B cell (primary cell): ENCODE measurements around the gene SEMA3A. TPM values are rescaled to one million over a fixed set of nuclear protein-coding genes. Genes with fewer than 3 reads are reported as not detected.

Experiments used
- ATAC-seq: fragments of 200-7000 bp; cut with Tn5 transposase; one replicate; pipeline ENCODE4 v1.10.0; 2021; ENCODE audit warnings: low read depth, mild to moderate bottlenecking, moderate number of reproducible peaks, moderate library complexity
- CTCF ChIA-PET: fragments of 350-600 bp; sonication (Branson Sonifier 250); formaldehyde crosslinking; loops from one replicate; lab custom pipeline; 2021; ENCODE audit warnings: antibody characterized with exemption, inconsistent platforms; lab: Charles Lee
- POLR2A ChIA-PET: fragments of 350-600 bp; sonication (Branson Sonifier 250); formaldehyde crosslinking; loops from one replicate; lab custom pipeline; 2021; ENCODE audit warnings: antibody characterized with exemption; lab: Charles Lee
- DNase-seq: peaks from one replicate; pipeline ENCODE4 v3.0.0; 2013
- H2AFZ ChIP-seq: 2 replicates; pipeline ENCODE4 v1.6.1; 2012; ENCODE audit warnings: mild to moderate bottlenecking, low read depth, low read length; ENCODE audit not compliant: insufficient read depth, poor library complexity, severe bottlenecking
- H3K27ac ChIP-seq, 2 donors: 1 replicate in 1 of 2; 2 replicates in 1 of 2; pipeline ENCODE4 v1.5.1; 2012 to 2013; ENCODE audit warnings: low read length in 2 of 2, mild to moderate bottlenecking in 2 of 2, moderate library complexity in 1 of 2
- H3K27me3 ChIP-seq, 4 experiments: fragments of 200-600 bp in 1 of 4; sonication (generic) in 1 of 4; replicated peaks in 1 of 4; 1 replicate in 2 of 4; 2 replicates in 2 of 4; pipeline versions ENCODE4 v1.6.1 to v1.7.0; 2013 to 2016; ENCODE audit warnings: low read length in 3 of 4, mild to moderate bottlenecking in 2 of 4, mixed read lengths in 1 of 4, moderate library complexity in 1 of 4; ENCODE audit not compliant: insufficient read depth in 4 of 4, control insufficient read depth in 3 of 4; ENCODE audit errors: control extremely low read depth in 1 of 4
- H3K36me3 ChIP-seq, 2 experiments: replicated peaks in 1 of 2; 1 replicate in 1 of 2; 2 replicates in 1 of 2; pipeline versions ENCODE4 v1.6.1 to v1.7.1; 2013; ENCODE audit warnings: low read length in 1 of 2; ENCODE audit not compliant: insufficient read depth in 2 of 2, control insufficient read depth in 1 of 2; ENCODE audit errors: control extremely low read depth in 1 of 2, extremely low read depth in 1 of 2
- H3K4me1 ChIP-seq, 2 donors: fragments of 200-600 bp in 1 of 2; sonication (generic) in 1 of 2; 1 replicate in 1 of 2; 2 replicates in 1 of 2; pipeline versions ENCODE4 v1.5.1 to v1.6.1; 2013 to 2017; ENCODE audit warnings: low read length in 2 of 2; ENCODE audit not compliant: control insufficient read depth in 2 of 2, insufficient read depth in 2 of 2
- H3K4me2 ChIP-seq: replicated peaks from 2 replicates; pipeline ENCODE3; 2012; ENCODE audit warnings: mild to moderate bottlenecking, low read depth, low read length; ENCODE audit not compliant: poor library complexity, severe bottlenecking
- H3K4me3 ChIP-seq, 5 experiments: fragments of 200-600 bp in 1 of 5; sonication (generic) in 1 of 5; 1 replicate in 3 of 5; 2 replicates in 2 of 5; pipeline versions ENCODE4 v1.5.1 to v1.7.0; 2011 to 2016; ENCODE audit warnings: low read length in 4 of 5, mild to moderate bottlenecking in 4 of 5, low read depth in 2 of 5, control low read depth in 1 of 5, moderate library complexity in 1 of 5; ENCODE audit not compliant: insufficient read depth in 1 of 5; ENCODE audit errors: control extremely low read depth in 1 of 5, extremely low read depth in 1 of 5
- H3K79me2 ChIP-seq: fragments of 200-600 bp; sonication (generic); one replicate; pipeline ENCODE4 v1.6.0; 2016; ENCODE audit warnings: low read length; ENCODE audit not compliant: control insufficient read depth, insufficient read depth
- H3K9ac ChIP-seq: fragments of 200-600 bp; sonication (generic); 2 replicates; pipeline ENCODE4 v1.6.1; 2017; ENCODE audit warnings: mild to moderate bottlenecking, low read length, moderate library complexity
- H3K9me3 ChIP-seq, 3 donors: one replicate each; pipeline versions ENCODE4 v1.6.1 to v1.7.1; 2013; ENCODE audit warnings: low read length in 2 of 3; ENCODE audit not compliant: control insufficient read depth in 2 of 3, insufficient read depth in 1 of 3; ENCODE audit errors: control extremely low read depth in 1 of 3
- H4K20me1 ChIP-seq: 2 replicates; pipeline ENCODE4 v1.6.0; 2012; ENCODE audit warnings: mild to moderate bottlenecking, low read length; ENCODE audit not compliant: insufficient read depth, control insufficient read depth, poor library complexity, severe bottlenecking
- H3K27ac Mint-ChIP-seq: one replicate; pipeline ENCODE4 v1.8.0; 2021; ENCODE audit warnings: mixed read lengths
- H3K27me3 Mint-ChIP-seq: one replicate; pipeline ENCODE4 v1.8.0; 2021; ENCODE audit warnings: mixed read lengths
- H3K4me1 Mint-ChIP-seq: one replicate; pipeline ENCODE4 v1.8.0; 2021; ENCODE audit warnings: mixed read lengths
- H3K4me3 Mint-ChIP-seq: one replicate; pipeline ENCODE4 v1.8.0; 2021; ENCODE audit warnings: mixed read lengths
- H3K9me3 Mint-ChIP-seq: one replicate; pipeline ENCODE4 v1.8.0; 2022; ENCODE audit warnings: mixed read lengths; ENCODE audit not compliant: insufficient read depth
- EZH2 ChIP-seq: IDR thresholded peaks from 2 replicates; pipeline ENCODE4 v1.6.1; 2012; ENCODE audit warnings: borderline replicate concordance, low read depth, mild to moderate bottlenecking, moderate library complexity, low read length; ENCODE audit not compliant: insufficient read depth, poor library complexity, severe bottlenecking
- WGBS: methylation state at CpG from one replicate; pipeline ENCODE4 v1.1.5; 2013; ENCODE audit warnings: missing lambda C conversion rate; ENCODE audit not compliant: insufficient coverage; 5-methylcytosine and 5-hydroxymethylcytosine counted together
- intact Hi-C: fragments of 100-400 bp; cut with micrococcal nuclease; formaldehyde crosslinking; loops from one replicate; pipeline ENCODE4 v1.10.0; 2022
- polyA plus RNA-seq: library from polyadenylated mRNA; depleted of rRNA; stranded (reverse); fragments of >200 nt; gene quantifications from 2 replicates; pipeline ENCODE4 v1.2.3, GENCODE V29; 2012
- total RNA-seq, 2 donors: library from RNA; stranded (reverse); fragments of 120-200 nt in 1 of 2; gene quantifications; 1 replicate in 1 of 2; 2 replicates in 1 of 2; pipeline versions ENCODE4 v1.2.3 to v1.2.4, GENCODE V29; 2013 to 2022
- TF ChIP-seq, protein P1 (sequence below): fragments of 200-600 bp; IDR thresholded peaks from one replicate; pipeline ENCODE4 v1.8.0; 2022; ENCODE audit warnings: antibody characterized with exemption, mild to moderate bottlenecking

Gene SEMA3A
- total and polyA plus RNA-seq, 2 donors (not counting 1 experiment from before 2014, with no cell fraction given): not detected

GRCh38 chr7:84228526-84228925 lies 33.9 kb upstream of the SEMA3A start:
- Histone ChIP-seq H3K4me2 (no peak overlapping the region), H3K27ac (no peak overlapping the region), H3K79me2 (no peaks in the 10 kb centered on the region), H3K9ac (no peak overlapping the region), H3K9me3 (no peaks in the 10 kb centered on the region), H2AFZ (no peak overlapping the region), H3K4me1 (no peaks in the 10 kb centered on the region), H4K20me1 (no peaks in the 10 kb centered on the region), H3K4me3 (no peak overlapping the region), H3K27me3 (no peaks in the 10 kb centered on the region), H3K36me3 (no peaks in the 10 kb centered on the region)
- Mint-ChIP-seq H3K9me3 (no peaks in the 10 kb centered on the region), H3K4me3 (no peak overlapping the region), H3K4me1 (no peaks in the 10 kb centered on the region), H3K27ac (no peak overlapping the region), H3K27me3 (no peaks in the 10 kb centered on the region)
- no peak for DNase-seq
- WGBS: no CpG with 5 or more reads among the region's 2 CpGs
- POLR2A ChIA-PET: no interaction called here
- intact Hi-C loops: no loop called here
- TF ChIP-seq EZH2: no peak
- TF ChIP-seq, protein P1, sequence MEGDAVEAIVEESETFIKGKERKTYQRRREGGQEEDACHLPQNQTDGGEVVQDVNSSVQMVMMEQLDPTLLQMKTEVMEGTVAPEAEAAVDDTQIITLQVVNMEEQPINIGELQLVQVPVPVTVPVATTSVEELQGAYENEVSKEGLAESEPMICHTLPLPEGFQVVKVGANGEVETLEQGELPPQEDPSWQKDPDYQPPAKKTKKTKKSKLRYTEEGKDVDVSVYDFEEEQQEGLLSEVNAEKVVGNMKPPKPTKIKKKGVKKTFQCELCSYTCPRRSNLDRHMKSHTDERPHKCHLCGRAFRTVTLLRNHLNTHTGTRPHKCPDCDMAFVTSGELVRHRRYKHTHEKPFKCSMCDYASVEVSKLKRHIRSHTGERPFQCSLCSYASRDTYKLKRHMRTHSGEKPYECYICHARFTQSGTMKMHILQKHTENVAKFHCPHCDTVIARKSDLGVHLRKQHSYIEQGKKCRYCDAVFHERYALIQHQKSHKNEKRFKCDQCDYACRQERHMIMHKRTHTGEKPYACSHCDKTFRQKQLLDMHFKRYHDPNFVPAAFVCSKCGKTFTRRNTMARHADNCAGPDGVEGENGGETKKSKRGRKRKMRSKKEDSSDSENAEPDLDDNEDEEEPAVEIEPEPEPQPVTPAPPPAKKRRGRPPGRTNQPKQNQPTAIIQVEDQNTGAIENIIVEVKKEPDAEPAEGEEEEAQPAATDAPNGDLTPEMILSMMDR: no peak
- CTCF ChIA-PET: no interaction called here
- ATAC-seq: no peak

- Histone ChIP-seq H3K9me3 (no peaks in the 10 kb centered on the region), H3K27me3 (no peaks in the 10 kb centered on the region), H3K4me2 (no peak overlapping the region), H3K4me1 (no peaks in the 10 kb centered on the region), H3K79me2 (no peaks in the 10 kb centered on the region), H3K9ac (no peak overlapping the region), H4K20me1 (no peaks in the 10 kb centered on the region), H3K27ac (no peak overlapping the region), H3K36me3 (no peaks in the 10 kb centered on the region), H2AFZ (no peak overlapping the region), H3K4me3 (no peak overlapping the region)
- intact Hi-C loops: no loop called here
- Mint-ChIP-seq H3K27me3 (no peaks in the 10 kb centered on the region), H3K27ac (no peak overlapping the region), H3K9me3 (no peaks in the 10 kb centered on the region), H3K4me1 (no peaks in the 10 kb centered on the region), H3K4me3 (no peak overlapping the region)
- ChIA-PET POLR2A (no interaction called here), CTCF (no interaction called here)
- no peak for DNase-seq
- ATAC-seq: no peak
- WGBS: no CpG with 5 or more reads among the region's 2 CpGs
- TF ChIP-seq, protein P1: no peak
- TF ChIP-seq EZH2: no peak
These were observed 32.2 kb upstream of the SEMA3A start for GRCh38 chr7:84226759-84227158.
